ENCODE results near the gene FFAR4. TPM values are rescaled to one million over a fixed set of nuclear protein-coding genes. Genes with fewer than 3 reads are reported as not detected.
A peak's percentile ranks its signal among the peaks of the same experiment; 100 is the strongest.

The FFAR4 gene
- total RNA-seq, 1 donor from 2014 or later = not detected

GRCh38 chr10:93629647-93630305, 63.3 kb downstream of the FFAR4 start:
- H3K4me3 ChIP-seq (ENCODE audit: low read depth, low read length) = no peak overlapping the region
- DNase-seq (ENCODE audit: low read depth) (no peak), FAIRE-seq (peak; percentile 47)
- peaks cover 2% of the 10 kb centered on the region for H3K27me3 ChIP-seq (ENCODE audit: control insufficient read depth, insufficient read depth, low read length)
- TF ChIP-seq, protein P1, sequence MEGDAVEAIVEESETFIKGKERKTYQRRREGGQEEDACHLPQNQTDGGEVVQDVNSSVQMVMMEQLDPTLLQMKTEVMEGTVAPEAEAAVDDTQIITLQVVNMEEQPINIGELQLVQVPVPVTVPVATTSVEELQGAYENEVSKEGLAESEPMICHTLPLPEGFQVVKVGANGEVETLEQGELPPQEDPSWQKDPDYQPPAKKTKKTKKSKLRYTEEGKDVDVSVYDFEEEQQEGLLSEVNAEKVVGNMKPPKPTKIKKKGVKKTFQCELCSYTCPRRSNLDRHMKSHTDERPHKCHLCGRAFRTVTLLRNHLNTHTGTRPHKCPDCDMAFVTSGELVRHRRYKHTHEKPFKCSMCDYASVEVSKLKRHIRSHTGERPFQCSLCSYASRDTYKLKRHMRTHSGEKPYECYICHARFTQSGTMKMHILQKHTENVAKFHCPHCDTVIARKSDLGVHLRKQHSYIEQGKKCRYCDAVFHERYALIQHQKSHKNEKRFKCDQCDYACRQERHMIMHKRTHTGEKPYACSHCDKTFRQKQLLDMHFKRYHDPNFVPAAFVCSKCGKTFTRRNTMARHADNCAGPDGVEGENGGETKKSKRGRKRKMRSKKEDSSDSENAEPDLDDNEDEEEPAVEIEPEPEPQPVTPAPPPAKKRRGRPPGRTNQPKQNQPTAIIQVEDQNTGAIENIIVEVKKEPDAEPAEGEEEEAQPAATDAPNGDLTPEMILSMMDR (IDR thresholded peaks at IDR 0.05; ENCODE audit: insufficient read depth, low read length, severe bottlenecking) = no peak
- H3K36me3 ChIP-seq (ENCODE audit: control insufficient read depth, insufficient read depth, low read length) = no peaks in the 10 kb centered on the region

DNA sequence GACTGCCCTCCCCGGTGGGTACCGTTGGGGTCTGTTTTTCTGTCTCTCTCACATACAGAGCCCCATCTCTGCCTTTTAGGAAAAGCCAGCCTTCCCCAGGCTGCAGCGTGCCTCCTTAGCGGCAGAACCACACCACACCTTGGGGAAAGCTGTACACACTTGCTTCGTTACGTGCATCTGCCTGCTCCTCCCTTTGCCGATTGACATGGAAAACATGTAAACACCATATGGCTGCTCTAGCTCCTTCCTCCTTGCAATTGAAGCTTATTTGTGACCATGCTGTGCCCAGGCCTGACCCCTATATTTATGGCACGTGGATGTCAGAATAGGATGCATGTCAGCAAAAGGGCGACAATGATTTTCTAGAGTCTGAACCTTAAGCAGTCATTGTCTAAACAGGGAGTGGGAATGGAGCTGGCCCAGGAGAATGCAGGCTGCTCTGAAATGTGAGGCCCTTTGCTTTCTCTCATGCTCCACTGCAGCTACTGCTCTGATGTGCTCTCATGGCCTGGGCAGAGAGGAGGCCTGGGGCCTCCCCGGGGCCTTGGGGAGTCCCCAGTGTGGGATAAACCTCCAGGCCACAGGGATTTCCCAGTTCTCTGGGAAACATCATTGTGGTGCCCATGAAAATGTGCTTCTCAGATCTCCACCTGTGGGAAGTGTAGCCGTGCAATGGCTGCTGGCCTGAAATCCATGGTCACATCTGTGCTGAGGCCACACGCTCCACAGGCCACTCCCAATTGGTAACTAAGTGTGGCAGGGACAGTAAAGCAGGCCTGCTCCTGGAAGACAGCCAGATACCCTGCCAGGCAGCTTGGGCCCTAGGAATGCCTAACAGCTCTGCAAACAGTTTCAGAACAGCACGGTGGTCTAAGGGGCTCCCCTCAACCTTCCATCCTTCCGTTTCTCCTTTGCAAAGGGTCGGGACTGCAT, 64.4 kb downstream of the FFAR4 start:
- H3K4me3 ChIP-seq (ENCODE audit: low read depth, low read length) = no peak overlapping the region
- H3K36me3 ChIP-seq (ENCODE audit: control insufficient read depth, insufficient read depth, low read length) = no peaks in the 10 kb centered on the region
- TF ChIP-seq, protein P1 (IDR thresholded peaks at IDR 0.05; ENCODE audit: insufficient read depth, low read length, severe bottlenecking) = no peak
- peak; percentile 68 for FAIRE-seq
- DNase-seq (ENCODE audit: low read depth) = no peak
- peaks cover 2% of the 10 kb centered on the region for H3K27me3 ChIP-seq (ENCODE audit: control insufficient read depth, insufficient read depth, low read length)

Other genes starting within 250 kb of the FFAR4 start
- 108 and 133 TPM in 2 replicates for gene MYOF, start 84.3 kb upstream of the FFAR4 start, total RNA-seq
- 0.53 and 2.0 TPM in 2 replicates for gene CEP55, start 70.1 kb upstream of the FFAR4 start, total RNA-seq
- not detected in 2 replicates for gene RBP4, start 34.6 kb downstream of the FFAR4 start, total RNA-seq
- gene PDE6C, start 45.9 kb downstream of the FFAR4 start, total RNA-seq = not detected in 2 replicates
- gene FRA10AC1, start 135.9 kb downstream of the FFAR4 start, total RNA-seq = 4.7 and 7.2 TPM in 2 replicates
- gene LGI1, start 191.3 kb downstream of the FFAR4 start, total RNA-seq = not detected in 2 replicates

Data from bronchial epithelial cell (primary cell).